SKM-1 treated with dmso at 0.1 percent for 144 hours (cell line): ENCODE measurements around the gene DYRK2.
A peak's percentile ranks its signal among the peaks of the same experiment; 100 is the strongest.

Experiments
- DNase-seq: peaks from one replicate; lab custom pipeline; 2025; ENCODE audit not compliant: unreplicated experiment; lab: John Stamatoyannopoulos, UW

DYRK2 gene

GRCh38 chr12:67645601-67646000, 2.9 kb upstream of the DYRK2 start:
- no peak for DNase-seq

GRCh38 chr12:67646775-67647174, 1.8 kb upstream of the DYRK2 start:
- DNase-seq: no peak

DNA sequence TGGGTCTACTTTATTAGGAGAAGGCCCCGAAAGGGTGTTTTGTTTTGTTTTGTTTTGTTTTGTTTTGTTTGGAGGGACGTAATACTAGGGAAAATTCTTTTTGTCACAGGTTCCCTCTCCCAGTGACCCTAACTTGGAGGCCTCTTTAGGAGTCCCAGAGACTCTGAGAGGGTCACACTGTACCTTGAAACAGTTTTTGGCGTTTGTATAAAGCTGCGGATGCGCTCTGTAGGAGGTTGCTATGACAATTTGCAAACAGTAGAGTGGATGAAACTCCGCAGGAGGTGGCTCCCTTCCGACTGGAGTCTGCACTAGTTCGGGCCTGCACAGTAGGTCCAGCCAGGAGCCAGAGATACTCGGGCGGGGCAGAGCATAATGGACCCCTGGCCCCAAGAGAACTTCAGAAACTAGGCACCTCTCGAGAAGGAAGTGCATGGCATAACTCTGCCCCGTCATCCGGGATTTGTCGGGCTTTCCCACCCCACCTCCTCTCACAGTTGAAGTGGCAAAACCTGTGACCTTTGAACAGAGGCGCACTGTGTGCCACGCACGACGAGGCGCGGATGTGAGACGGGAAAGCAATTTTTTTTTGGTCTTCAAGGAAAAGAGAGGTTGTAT, 1.3 kb upstream of the DYRK2 start:
- DNase-seq: no peak

GRCh38 chr12:67647799-67648520, 585 bp upstream of the DYRK2 start:
- DNase-seq: peak; percentile 75

GRCh38 chr12:67649261-67649569, 670 bp downstream of the DYRK2 start:
- no peak for DNase-seq

GRCh38 chr12:67649570-67650387, 1.2 kb downstream of the DYRK2 start:
- DNase-seq: no peak

- no peak for DNase-seq
Measured at GRCh38 chr12:67650388-67651131, 2.0 kb downstream of the DYRK2 start.

- DNase-seq: no peak
Measured at GRCh38 chr12:67651132-67651695, 2.7 kb downstream of the DYRK2 start.

DNA sequence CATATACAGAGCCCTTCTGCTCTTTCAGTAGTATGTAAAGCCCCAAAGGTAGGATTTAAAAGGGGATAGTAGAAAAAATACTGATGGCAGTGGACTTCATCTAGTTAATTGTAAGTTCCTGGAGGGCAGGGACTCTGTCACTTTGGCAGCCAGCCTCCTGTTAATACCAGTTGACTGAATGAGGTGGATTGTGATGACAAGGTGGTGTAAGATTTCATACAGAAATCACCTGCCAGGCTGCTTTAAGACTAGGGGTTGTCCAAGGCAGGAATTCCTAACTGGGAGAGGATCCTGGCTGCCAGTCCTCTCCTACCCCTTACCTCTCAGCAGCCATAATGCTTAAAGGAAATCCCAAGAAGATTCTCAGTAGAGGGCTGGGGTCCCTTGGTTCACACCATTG, 7.3 kb downstream of the DYRK2 start:
- DNase-seq: no peak

- DNase-seq: no peak
Measured at GRCh38 chr12:67656251-67656650, 7.7 kb downstream of the DYRK2 start.

GRCh38 chr12:67658486-67658885, 9.9 kb downstream of the DYRK2 start:
- no peak for DNase-seq

DNA sequence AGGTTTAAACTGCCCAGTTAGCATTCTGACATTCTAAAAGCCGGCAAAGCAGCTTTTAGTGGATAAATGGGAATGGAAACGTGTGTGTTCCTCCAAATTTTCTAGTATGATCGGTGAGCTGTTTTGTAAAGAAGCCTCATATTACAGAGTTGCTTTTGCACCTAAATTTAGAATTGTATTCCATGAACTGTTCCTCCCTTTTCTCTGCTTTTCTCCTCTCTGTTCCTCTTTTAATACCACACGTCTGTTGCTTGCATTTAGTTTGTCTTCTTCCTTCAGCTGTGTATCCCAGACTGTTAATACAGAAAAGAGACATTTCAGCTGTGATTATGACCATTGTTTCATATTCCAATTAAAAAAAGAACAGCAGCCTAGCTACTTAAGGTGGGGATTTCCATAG, 10.7 kb downstream of the DYRK2 start:
- DNase-seq: no peak

- no peak for DNase-seq
Measured at GRCh38 chr12:67661311-67662021, 12.9 kb downstream of the DYRK2 start.

DNA sequence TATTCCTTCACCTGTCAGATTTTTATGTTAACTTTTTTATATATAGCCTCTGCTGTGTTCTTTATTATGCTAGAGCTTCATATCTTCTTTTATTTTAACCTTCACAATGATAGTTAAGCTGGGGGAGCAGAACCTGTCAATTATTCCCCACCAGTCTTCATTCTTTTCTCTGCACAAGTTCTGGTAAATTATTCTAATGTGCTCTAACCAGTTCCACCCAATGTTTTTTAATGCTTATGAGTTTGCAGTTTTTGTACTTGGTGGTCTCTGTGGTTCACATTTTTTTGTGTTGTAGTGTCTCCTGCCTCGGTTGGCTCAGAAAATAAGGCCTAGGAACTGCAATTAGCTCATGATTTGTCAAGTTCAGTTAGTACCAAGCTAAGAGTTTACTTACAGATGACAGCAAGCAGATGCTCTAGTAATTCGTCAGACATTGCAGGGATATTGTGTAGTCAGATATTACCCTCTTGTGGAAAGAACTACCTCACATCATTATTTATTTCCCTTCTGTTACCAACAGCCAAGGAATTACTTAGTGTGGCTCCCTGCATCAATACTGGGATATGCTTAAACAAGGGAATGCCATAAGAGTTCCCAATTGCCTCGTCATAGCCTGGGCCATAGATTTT, 14.5 kb downstream of the DYRK2 start:
- DNase-seq: no peak

GRCh38 chr12:67664171-67664570, 15.6 kb downstream of the DYRK2 start:
- DNase-seq: no peak

- no peak for DNase-seq
Measured at GRCh38 chr12:67665679-67666078, 17.1 kb downstream of the DYRK2 start.

DNA sequence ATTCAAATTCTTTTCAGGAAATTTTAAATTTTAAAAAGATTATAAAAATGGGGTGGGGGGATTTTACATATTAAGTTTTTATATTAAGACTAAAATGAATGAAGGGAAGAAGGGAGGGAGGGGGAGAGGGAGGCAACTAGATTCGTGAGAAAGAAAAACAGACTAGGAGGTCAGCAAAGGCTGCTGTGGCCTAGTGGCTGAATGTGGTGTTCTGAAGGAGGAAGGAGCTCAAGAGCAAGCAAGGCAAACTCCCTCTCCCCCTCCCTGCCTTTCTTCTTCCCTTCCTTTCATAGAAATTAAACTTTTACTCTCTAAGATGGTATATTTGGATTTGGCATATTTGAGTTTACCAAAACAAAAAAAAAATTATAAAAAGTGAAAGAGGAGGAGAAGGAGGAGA, 18.1 kb downstream of the DYRK2 start:
- DNase-seq: no peak

- DNase-seq: no peak
Measured at GRCh38 chr12:67667276-67668073, 18.9 kb downstream of the DYRK2 start.

- no peak for DNase-seq
Measured at GRCh38 chr12:67669217-67669933, 20.8 kb downstream of the DYRK2 start.
